SK-N-SH treated with all-trans-retinoic acid at 6 μM for 48 hours (cell line): ENCODE results near the gene FARP1.

Experiments used
- ATAC-seq: fragments of 200-7000 bp; cut with Tn5 transposase; 3 replicates; pipeline ENCODE4 v1.9.1; 2020; ENCODE audit warnings: mild to moderate bottlenecking, moderate library complexity
- BACH2 ChIP-seq: fragments of 250-450 bp; sonication (Bioruptor Pico); IDR thresholded peaks from 2 replicates; pipeline ENCODE4 v1.9.0; 2021; ENCODE audit warnings: mild to moderate bottlenecking, borderline replicate concordance
- CREB5 ChIP-seq: fragments of 250-450 bp; sonication (Bioruptor Pico); IDR thresholded peaks from 2 replicates; pipeline ENCODE4 v1.5.1; 2020; ENCODE audit warnings: low read depth, mild to moderate bottlenecking, moderate library complexity
- CSDC2 ChIP-seq: fragments of 250-450 bp; sonication (Bioruptor Pico); IDR thresholded peaks from 2 replicates; pipeline ENCODE4 v1.5.0; 2020; ENCODE audit warnings: mild to moderate bottlenecking, moderate library complexity
- ESRRG ChIP-seq: fragments of 250-450 bp; sonication (Bioruptor Pico); IDR thresholded peaks from 2 replicates; pipeline ENCODE4 v1.6.1; 2021; ENCODE audit warnings: mild to moderate bottlenecking
- GLIS3 ChIP-seq: fragments of 250-450 bp; sonication (Bioruptor Pico); IDR thresholded peaks from 2 replicates; pipeline ENCODE4 v1.5.0; 2020; ENCODE audit warnings: mild to moderate bottlenecking, moderate library complexity
- ISL1 ChIP-seq: fragments of 250-450 bp; sonication (Bioruptor Pico); IDR thresholded peaks from 2 replicates; pipeline ENCODE4 v2.1.2; 2022; ENCODE audit warnings: mild to moderate bottlenecking, moderate library complexity
- OSR1 ChIP-seq: fragments of 250-450 bp; sonication (Bioruptor Pico); IDR thresholded peaks from 2 replicates; pipeline ENCODE4 v1.8.0; 2022; ENCODE audit warnings: moderate library complexity, mild to moderate bottlenecking, inconsistent platforms
- PATZ1 ChIP-seq: fragments of 250-450 bp; sonication (Bioruptor Pico); IDR thresholded peaks from 2 replicates; pipeline ENCODE4 v1.8.0; 2020; ENCODE audit warnings: mild to moderate bottlenecking, moderate library complexity, borderline replicate concordance
- POU6F1 ChIP-seq: fragments of 250-450 bp; sonication (Bioruptor Pico); IDR thresholded peaks from 2 replicates; pipeline ENCODE4 v1.8.0; 2021; ENCODE audit warnings: low read depth, mild to moderate bottlenecking, moderate library complexity, borderline replicate concordance
- PPARA ChIP-seq: fragments of 250-450 bp; sonication (Bioruptor Pico); IDR thresholded peaks from 2 replicates; pipeline ENCODE4 v1.5.0; 2020; ENCODE audit warnings: mild to moderate bottlenecking, borderline replicate concordance
- RARB ChIP-seq: fragments of 250-450 bp; sonication (Bioruptor Pico); IDR thresholded peaks from 2 replicates; pipeline ENCODE4 v1.8.0; 2021; ENCODE audit warnings: mild to moderate bottlenecking, moderate library complexity
- SNAI2 ChIP-seq: fragments of 250-450 bp; sonication (Bioruptor Pico); IDR thresholded peaks from 2 replicates; pipeline ENCODE4 v1.5.0; 2020; ENCODE audit warnings: mild to moderate bottlenecking, moderate library complexity
- TOX ChIP-seq: fragments of 250-450 bp; sonication (Bioruptor Pico); IDR thresholded peaks from 2 replicates; pipeline ENCODE4 v1.8.0; 2021; ENCODE audit warnings: mild to moderate bottlenecking, moderate library complexity, borderline replicate concordance
- TSHZ2 ChIP-seq: fragments of 250-450 bp; sonication (Bioruptor Pico); IDR thresholded peaks from 2 replicates; pipeline ENCODE4 v1.5.0; 2020; ENCODE audit warnings: mild to moderate bottlenecking, moderate library complexity
- ZC3H10 ChIP-seq: fragments of 250-450 bp; sonication (Bioruptor Pico); IDR thresholded peaks from 2 replicates; pipeline ENCODE4 v1.5.1; 2021; ENCODE audit warnings: mild to moderate bottlenecking, moderate library complexity
- ZNF8 ChIP-seq: fragments of 450-650 bp; formaldehyde crosslinking; IDR thresholded peaks from 2 replicates; pipeline ENCODE4 v1.5.0; 2020; ENCODE audit warnings: mild to moderate bottlenecking, moderate library complexity

Gene FARP1

GRCh38 chr13:98273067-98273823 lies 130.4 kb downstream of the FARP1 start:
- no peak for ATAC-seq
- TF ChIP-seq TSHZ2 (no peak), ZNF8 (CRISPR knock-in tag) (no peak), ZC3H10 (no peak), PPARA (no peak), RARB (CRISPR knock-in tag) (no peak), PATZ1 (CRISPR knock-in tag) (no peak), OSR1 (no peak), ESRRG (CRISPR knock-in tag) (no peak), TOX (CRISPR knock-in tag) (no peak), SNAI2 (CRISPR knock-in tag) (no peak), CREB5 (CRISPR knock-in tag) (no peak), ISL1 (CRISPR knock-in tag) (no peak)

GRCh38 chr13:98273824-98274742 lies 131.2 kb downstream of the FARP1 start:
- no peak for ATAC-seq
- TF ChIP-seq CSDC2 (CRISPR knock-in tag) = no peak

GRCh38 chr13:98274921-98275487 lies 132.1 kb downstream of the FARP1 start:
- TF ChIP-seq BACH2 (no peak), GLIS3 (CRISPR knock-in tag) (no peak), POU6F1 (CRISPR knock-in tag) (no peak), TSHZ2 (no peak)
- ATAC-seq = peak; percentile 89
